ENCODE data around the gene IRAK1.
A peak's percentile ranks its signal among the peaks of the same experiment; 100 is the strongest.
"Not testable (repeated sequence)": the region's sequence is repeated elsewhere in the genome, so short reads cannot be mapped to it uniquely, and the experiment has no call there.

Gene IRAK1

DNA sequence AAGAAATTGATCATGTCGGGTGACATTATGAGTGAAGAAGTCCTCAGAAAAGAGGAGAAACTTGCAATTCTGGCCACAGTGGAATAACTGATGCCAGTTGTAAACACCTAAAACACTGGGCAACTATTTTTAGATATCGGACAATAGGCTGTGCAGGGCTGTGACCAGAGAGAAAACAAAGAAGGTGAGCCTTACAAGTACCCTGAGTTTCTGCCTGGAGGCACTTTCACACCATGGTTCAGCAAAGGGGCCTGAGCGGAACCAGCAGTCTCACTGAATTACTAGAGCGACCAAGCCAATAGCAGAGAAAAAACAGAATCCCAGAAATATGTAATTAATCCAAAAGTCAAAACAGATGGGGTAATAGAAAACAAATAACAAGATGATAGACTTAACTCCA lies 11.2 kb downstream of the IRAK1 start:
- peaks cover 4% of the 10 kb centered on the region for H3K4me1 Mint-ChIP-seq (ENCODE audit: low read depth)
- H3K27ac Mint-ChIP-seq = peak overlapping the region; percentile 57
- no peaks in the 10 kb centered on the region for H3K9me3 Mint-ChIP-seq
- H3K4me3 Mint-ChIP-seq = no peak overlapping the region
- H3K27me3 Mint-ChIP-seq = peaks cover 51% of the 10 kb centered on the region
- no peak for DNase-seq
- H3K36me3 Mint-ChIP-seq (ENCODE audit: low read depth) = peaks cover 60% of the 10 kb centered on the region

- Mint-ChIP-seq H3K27ac (no peak overlapping the region), H3K9me3 (no peaks in the 10 kb centered on the region), H3K27me3 (peaks cover 62% of the 10 kb centered on the region), H3K36me3 (ENCODE audit: low read depth) (peaks cover 51% of the 10 kb centered on the region), H3K4me3 (no peak overlapping the region), H3K4me1 (ENCODE audit: low read depth) (peaks cover 14% of the 10 kb centered on the region)
- DNase-seq = no peak
These were observed 12.8 kb downstream of the IRAK1 start for GRCh38 chrX:154006947-154007346.

DNA sequence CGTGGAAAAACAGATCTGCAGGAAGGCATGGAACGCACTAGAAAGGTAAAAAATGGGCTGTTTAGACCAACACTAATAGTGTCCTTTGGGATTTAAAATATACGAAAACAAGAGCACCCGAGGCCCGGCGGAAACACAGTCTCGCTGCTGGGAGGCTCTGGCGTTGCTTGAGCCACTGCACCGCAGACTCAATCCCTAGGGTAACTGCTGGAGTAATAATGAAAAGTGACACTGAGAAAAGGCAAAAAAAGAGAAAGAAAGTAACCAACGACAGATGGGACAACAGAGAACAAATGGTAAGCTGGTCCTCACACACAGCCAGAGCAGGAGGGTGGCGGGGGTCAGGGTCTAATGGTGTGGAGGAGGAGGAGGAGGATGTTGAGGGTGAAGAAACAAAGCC lies 15.4 kb downstream of the IRAK1 start:
- Mint-ChIP-seq H3K36me3 (ENCODE audit: low read depth) (peaks cover 29% of the 10 kb centered on the region), H3K27ac (no peak overlapping the region), H3K27me3 (peaks cover 65% of the 10 kb centered on the region), H3K4me3 (no peak overlapping the region), H3K9me3 (no peaks in the 10 kb centered on the region), H3K4me1 (ENCODE audit: low read depth) (peaks cover 17% of the 10 kb centered on the region)
- no peak for DNase-seq

DNA sequence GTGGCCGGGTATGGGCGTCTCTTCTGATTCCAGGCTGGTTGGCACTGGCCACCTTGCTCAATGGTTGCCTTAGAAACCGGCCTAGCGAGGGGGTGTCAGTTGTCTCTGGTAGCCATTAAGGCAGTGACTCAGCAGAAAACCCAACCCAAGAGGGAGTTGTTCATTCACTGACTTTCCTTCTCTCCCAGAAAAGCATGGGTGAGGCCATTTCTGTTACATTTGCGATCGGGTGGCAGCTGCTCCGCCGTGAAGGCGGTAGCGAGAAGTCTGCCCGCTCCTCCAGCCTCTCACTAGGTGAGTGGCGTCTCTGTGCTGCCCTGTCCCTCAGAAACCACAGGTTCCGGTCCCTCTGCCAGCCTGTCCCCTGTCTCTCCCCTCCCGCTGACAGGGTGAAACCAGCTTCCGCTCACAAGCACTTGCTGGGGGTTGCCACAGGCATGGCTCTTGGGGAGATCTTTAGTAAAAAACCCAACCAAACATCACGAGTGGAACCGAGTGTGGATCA lies 17.4 kb downstream of the IRAK1 start:
- Mint-ChIP-seq H3K36me3 (ENCODE audit: low read depth) (peaks cover 15% of the 10 kb centered on the region), H3K4me1 (ENCODE audit: low read depth) (peaks cover 13% of the 10 kb centered on the region), H3K4me3 (peak overlapping the region; percentile 65), H3K27ac (peak overlapping the region; percentile 93), H3K27me3 (peaks cover 64% of the 10 kb centered on the region), H3K9me3 (no peaks in the 10 kb centered on the region)
- DNase-seq = peak; percentile 69

- no peaks in the 10 kb centered on the region for H3K9me3 Mint-ChIP-seq
- H3K27ac Mint-ChIP-seq = no peak overlapping the region
- peaks cover 2% of the 10 kb centered on the region for H3K36me3 Mint-ChIP-seq (ENCODE audit: low read depth)
- no peak for DNase-seq
- H3K4me3 Mint-ChIP-seq = no peak overlapping the region
- peaks cover 63% of the 10 kb centered on the region for H3K27me3 Mint-ChIP-seq
- peaks cover 13% of the 10 kb centered on the region for H3K4me1 Mint-ChIP-seq (ENCODE audit: low read depth)
These were observed 19.7 kb downstream of the IRAK1 start for GRCh38 chrX:154000051-154000450.

DNA sequence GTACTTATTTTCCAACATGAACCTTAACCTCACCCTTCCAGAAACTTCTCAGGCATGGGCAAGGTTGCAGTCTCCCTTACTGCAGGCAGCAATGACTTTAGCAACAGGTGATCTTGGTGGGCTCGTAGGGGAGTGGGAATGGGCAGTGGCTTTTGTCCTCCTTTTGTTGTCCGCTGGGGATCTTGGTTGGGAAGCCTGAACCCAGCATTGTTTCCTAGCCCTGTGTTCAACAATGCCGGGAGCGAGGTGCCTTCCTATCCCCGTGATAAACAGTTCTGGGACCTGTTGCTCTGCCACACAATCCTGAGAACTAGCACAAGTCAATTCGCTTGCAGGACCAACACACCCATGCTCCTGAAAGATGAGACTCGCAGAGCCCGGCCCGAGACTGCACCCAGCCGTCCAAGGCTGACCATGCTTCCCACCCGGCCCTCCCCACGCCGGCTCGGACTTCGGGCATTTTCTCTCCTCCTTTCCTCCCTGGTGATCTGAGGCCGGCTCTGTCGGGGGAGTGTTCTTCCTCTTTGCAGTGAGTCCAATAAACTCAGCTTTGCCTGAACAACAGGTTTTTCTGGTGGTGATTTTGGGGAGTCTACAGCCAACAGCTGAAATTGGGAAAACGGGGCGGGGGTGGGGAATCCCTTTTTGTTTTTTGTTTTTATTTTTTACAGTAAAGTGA lies 20.2 kb downstream of the IRAK1 start:
- DNase-seq = no peak
- Mint-ChIP-seq H3K9me3 (no peaks in the 10 kb centered on the region), H3K27me3 (peaks cover 60% of the 10 kb centered on the region), H3K4me3 (no peak overlapping the region), H3K36me3 (ENCODE audit: low read depth) (peaks cover 2% of the 10 kb centered on the region), H3K4me1 (ENCODE audit: low read depth) (peaks cover 13% of the 10 kb centered on the region), H3K27ac (no peak overlapping the region)

GRCh38 chrX:153995504-153995903 lies 24.2 kb downstream of the IRAK1 start:
- H3K9me3 Mint-ChIP-seq = no peaks in the 10 kb centered on the region
- H3K27me3 Mint-ChIP-seq = peaks cover 49% of the 10 kb centered on the region
- H3K36me3 Mint-ChIP-seq (ENCODE audit: low read depth) = no peaks in the 10 kb centered on the region
- no peak for DNase-seq
- no peak overlapping the region for H3K27ac Mint-ChIP-seq
- peaks cover 2% of the 10 kb centered on the region for H3K4me1 Mint-ChIP-seq (ENCODE audit: low read depth)
- H3K4me3 Mint-ChIP-seq = no peak overlapping the region

- not testable (repeated sequence) for H3K9me3 Mint-ChIP-seq; H3K36me3 Mint-ChIP-seq (ENCODE audit: low read depth); H3K27ac Mint-ChIP-seq; H3K4me3 Mint-ChIP-seq; DNase-seq
- peaks cover 12% of the 10 kb centered on the region for H3K4me1 Mint-ChIP-seq (ENCODE audit: low read depth)
- H3K27me3 Mint-ChIP-seq = peaks cover 52% of the 10 kb centered on the region
These were observed 25.3 kb downstream of the IRAK1 start for GRCh38 chrX:153994398-153994797.

GRCh38 chrX:153993978-153994377 lies 25.7 kb downstream of the IRAK1 start:
- H3K4me3 Mint-ChIP-seq = no peak overlapping the region
- DNase-seq = no peak
- peaks cover 14% of the 10 kb centered on the region for H3K4me1 Mint-ChIP-seq (ENCODE audit: low read depth)
- H3K27me3 Mint-ChIP-seq = peaks cover 50% of the 10 kb centered on the region
- H3K9me3 Mint-ChIP-seq = no peaks in the 10 kb centered on the region
- no peaks in the 10 kb centered on the region for H3K36me3 Mint-ChIP-seq (ENCODE audit: low read depth)
- no peak overlapping the region for H3K27ac Mint-ChIP-seq

GRCh38 chrX:153993079-153993478 lies 26.6 kb downstream of the IRAK1 start:
- Mint-ChIP-seq H3K4me3 (no peak overlapping the region), H3K4me1 (ENCODE audit: low read depth) (peaks cover 14% of the 10 kb centered on the region), H3K9me3 (no peaks in the 10 kb centered on the region), H3K27me3 (peaks cover 48% of the 10 kb centered on the region), H3K36me3 (ENCODE audit: low read depth) (no peaks in the 10 kb centered on the region), H3K27ac (no peak overlapping the region)
- no peak for DNase-seq

DNA sequence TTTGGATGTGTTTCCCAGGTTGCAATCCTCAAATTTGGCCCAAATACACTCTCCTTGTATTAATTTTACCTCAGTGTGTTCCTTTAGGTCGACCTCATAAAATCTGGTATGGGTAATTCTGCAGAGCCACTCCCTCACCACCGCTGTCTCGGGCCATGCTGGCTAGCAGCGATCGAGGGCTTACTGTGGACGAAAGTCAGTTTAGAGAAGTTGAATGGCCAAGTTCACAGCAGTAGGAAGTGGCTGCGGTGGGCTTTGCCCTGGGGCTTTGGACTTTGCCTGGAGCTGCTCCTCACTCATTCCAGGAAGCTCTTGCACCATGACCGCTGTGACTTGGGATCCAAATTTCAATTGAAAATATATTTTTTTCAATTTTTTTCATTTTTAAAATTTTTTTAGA lies 27.5 kb downstream of the IRAK1 start:
- Mint-ChIP-seq H3K27me3 (peaks cover 43% of the 10 kb centered on the region), H3K9me3 (no peaks in the 10 kb centered on the region)

GRCh38 chrX:153991013-153991580 lies 28.6 kb downstream of the IRAK1 start:
- no peak overlapping the region for H3K4me3 Mint-ChIP-seq
- no peaks in the 10 kb centered on the region for H3K36me3 Mint-ChIP-seq (ENCODE audit: low read depth)
- H3K27me3 Mint-ChIP-seq = peaks cover 37% of the 10 kb centered on the region
- H3K27ac Mint-ChIP-seq = no peak overlapping the region
- peaks cover 18% of the 10 kb centered on the region for H3K4me1 Mint-ChIP-seq (ENCODE audit: low read depth)
- no peak for DNase-seq
- H3K9me3 Mint-ChIP-seq = no peaks in the 10 kb centered on the region

More for the DNA sequence above, 27.5 kb downstream of the IRAK1 start:
- no peaks in the 10 kb centered on the region for H3K36me3 Mint-ChIP-seq (ENCODE audit: low read depth)
- H3K27ac Mint-ChIP-seq = no peak overlapping the region
- peaks cover 15% of the 10 kb centered on the region for H3K4me1 Mint-ChIP-seq (ENCODE audit: low read depth)
- H3K4me3 Mint-ChIP-seq = no peak overlapping the region
- DNase-seq = no peak

DNA sequence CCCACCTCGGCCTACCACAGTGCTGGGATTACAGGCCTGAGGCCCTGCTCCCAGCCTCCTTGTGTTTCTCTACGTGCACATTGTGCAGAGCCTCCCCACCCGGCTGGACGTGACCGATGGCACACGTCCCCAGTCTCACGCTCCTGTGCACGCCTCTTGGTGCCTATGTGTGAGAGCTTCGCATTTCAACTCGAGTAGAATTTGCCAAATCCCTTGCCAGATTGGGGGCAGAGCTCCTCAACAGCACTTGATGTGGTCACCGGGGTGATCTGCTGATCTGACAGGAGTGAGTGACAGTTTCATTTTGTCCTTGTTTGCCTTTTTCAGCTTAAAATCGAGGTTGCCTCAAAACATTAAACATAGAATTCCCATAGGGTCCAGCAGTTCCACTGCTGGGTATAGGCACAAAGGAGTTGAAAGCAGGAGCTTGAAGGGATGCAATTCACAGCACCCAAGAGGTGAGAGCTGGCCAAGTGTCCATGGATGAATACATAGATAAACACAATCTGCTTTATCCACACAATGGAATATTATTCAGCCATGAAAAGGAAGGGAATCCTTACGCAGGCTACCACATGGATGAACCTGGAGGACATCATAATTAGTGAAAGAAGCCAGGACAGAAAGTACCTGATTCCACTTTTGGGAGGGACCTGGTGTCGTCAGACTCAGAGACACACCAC lies 29.6 kb downstream of the IRAK1 start:
- Mint-ChIP-seq H3K4me3 (no peak overlapping the region), H3K9me3 (no peaks in the 10 kb centered on the region), H3K27ac (peak overlapping the region; percentile 76), H3K36me3 (ENCODE audit: low read depth) (no peaks in the 10 kb centered on the region), H3K27me3 (peaks cover 33% of the 10 kb centered on the region), H3K4me1 (ENCODE audit: low read depth) (peaks cover 23% of the 10 kb centered on the region)
- no peak for DNase-seq

DNA sequence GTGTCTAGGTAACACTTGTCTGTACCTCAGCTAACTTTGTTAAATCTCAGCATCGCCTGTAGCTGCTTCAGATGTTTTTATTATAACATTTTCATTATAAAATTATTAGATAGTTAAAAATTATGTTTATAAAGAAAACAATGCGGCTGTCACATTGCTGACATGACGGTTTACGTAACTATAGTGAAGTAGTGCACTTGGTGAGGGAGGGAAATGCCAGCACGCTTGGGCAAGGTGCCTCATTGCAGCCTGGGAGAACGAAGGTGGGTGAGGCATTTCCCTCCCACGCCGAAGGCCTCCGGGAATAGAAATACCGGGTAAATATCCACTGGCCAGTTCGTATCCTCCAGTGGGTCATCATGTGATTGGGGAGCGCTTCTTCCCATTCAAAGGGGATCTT lies 31.2 kb downstream of the IRAK1 start:
- Mint-ChIP-seq H3K27ac (no peak overlapping the region), H3K9me3 (no peaks in the 10 kb centered on the region), H3K4me1 (ENCODE audit: low read depth) (peaks cover 37% of the 10 kb centered on the region), H3K27me3 (peaks cover 44% of the 10 kb centered on the region), H3K36me3 (ENCODE audit: low read depth) (no peaks in the 10 kb centered on the region), H3K4me3 (no peak overlapping the region)
- DNase-seq = no peak

Measured in activated T-cell treated with anti-CD3 and anti-CD28 coated beads, Interleukin-2, amount 50 U/mL, for 24 hours (primary cell).